ENCODE data around the gene EXOSC9.

The EXOSC9 gene

DNA sequence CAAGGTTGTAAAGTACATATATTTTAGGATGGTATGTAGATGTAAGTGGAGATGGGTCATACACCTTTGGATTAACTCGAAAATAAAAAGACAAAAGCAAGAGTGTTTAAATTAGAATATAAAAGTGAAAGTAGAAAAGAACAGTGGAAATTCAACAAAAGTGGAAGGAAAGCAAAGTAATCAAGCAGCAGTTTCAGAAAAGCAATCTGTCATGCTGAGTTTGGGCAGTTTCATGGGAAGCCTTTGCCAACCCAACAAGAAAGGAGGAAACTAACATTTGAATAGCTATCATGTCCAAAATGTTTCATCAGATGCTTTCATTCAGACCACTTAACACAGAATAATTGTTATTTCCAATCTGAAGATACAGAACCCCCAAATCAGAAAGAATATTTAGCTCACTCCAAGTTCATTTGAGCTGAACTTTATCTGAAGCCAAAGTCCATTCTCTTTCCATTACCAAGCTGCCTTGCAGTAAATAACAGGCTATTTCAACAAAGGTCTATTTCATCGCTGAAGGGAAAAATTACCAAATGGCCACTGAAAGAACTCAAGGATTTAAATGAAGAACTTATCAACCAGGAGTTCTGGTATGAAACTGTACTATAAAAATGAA, 1.8 kb upstream of the EXOSC9 start:
- no peak overlapping the region for H3K27ac ChIP-seq
- TF ChIP-seq, protein P1, sequence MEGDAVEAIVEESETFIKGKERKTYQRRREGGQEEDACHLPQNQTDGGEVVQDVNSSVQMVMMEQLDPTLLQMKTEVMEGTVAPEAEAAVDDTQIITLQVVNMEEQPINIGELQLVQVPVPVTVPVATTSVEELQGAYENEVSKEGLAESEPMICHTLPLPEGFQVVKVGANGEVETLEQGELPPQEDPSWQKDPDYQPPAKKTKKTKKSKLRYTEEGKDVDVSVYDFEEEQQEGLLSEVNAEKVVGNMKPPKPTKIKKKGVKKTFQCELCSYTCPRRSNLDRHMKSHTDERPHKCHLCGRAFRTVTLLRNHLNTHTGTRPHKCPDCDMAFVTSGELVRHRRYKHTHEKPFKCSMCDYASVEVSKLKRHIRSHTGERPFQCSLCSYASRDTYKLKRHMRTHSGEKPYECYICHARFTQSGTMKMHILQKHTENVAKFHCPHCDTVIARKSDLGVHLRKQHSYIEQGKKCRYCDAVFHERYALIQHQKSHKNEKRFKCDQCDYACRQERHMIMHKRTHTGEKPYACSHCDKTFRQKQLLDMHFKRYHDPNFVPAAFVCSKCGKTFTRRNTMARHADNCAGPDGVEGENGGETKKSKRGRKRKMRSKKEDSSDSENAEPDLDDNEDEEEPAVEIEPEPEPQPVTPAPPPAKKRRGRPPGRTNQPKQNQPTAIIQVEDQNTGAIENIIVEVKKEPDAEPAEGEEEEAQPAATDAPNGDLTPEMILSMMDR (IDR thresholded peaks at IDR 0.05), result no peak
- TF ChIP-seq ZFX (IDR thresholded peaks at IDR 0.05; ENCODE audit: borderline replicate concordance), result no peak

GRCh38 chr4:121799867-121800501, 1.1 kb upstream of the EXOSC9 start:
- peak overlapping the region; percentile 78; the same call in 1 of the 2 replicates for H3K27ac ChIP-seq
- TF ChIP-seq ZFX (IDR thresholded peaks at IDR 0.05; ENCODE audit: borderline replicate concordance), result no peak
- TF ChIP-seq, protein P1 (IDR thresholded peaks at IDR 0.05), result no peak

DNA sequence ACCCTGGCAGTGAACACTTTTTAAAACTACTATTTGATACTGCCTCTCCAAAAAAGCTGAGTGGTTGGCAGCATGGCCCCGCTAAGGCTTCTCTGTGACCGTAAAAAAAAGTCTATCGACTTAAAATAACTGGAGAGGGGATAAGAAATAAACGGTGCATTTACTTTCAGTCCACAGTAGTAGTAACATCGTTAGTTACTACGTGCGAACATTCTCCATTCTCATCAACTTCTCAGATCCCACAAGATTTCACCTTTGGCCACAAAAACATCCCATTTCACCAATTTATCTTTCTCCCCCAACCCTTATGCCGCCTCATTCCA, 524 bp upstream of the EXOSC9 start:
- TF ChIP-seq, protein P1 (IDR thresholded peaks at IDR 0.05), result no peak
- no peak for TF ChIP-seq ZFX (IDR thresholded peaks at IDR 0.05; ENCODE audit: borderline replicate concordance)

GRCh38 chr4:121801715-121802075, 572 bp downstream of the EXOSC9 start:
- TF ChIP-seq ZFX (IDR thresholded peaks at IDR 0.05; ENCODE audit: borderline replicate concordance), result no peak
- TF ChIP-seq, protein P1 (IDR thresholded peaks at IDR 0.05), result no peak
- peak overlapping the region; percentile 78 for H3K27ac ChIP-seq

More for the DNA sequence above, 524 bp upstream of the EXOSC9 start:
- peak overlapping the region; percentile 78 for H3K27ac ChIP-seq

- TF ChIP-seq ZFX (IDR thresholded peaks at IDR 0.05; ENCODE audit: borderline replicate concordance), result no peak
- TF ChIP-seq, protein P1 (IDR thresholded peaks at IDR 0.05), result no peak
- H3K27ac ChIP-seq, result no peak overlapping the region
Measured at GRCh38 chr4:121806411-121806810, 5.3 kb downstream of the EXOSC9 start.

DNA sequence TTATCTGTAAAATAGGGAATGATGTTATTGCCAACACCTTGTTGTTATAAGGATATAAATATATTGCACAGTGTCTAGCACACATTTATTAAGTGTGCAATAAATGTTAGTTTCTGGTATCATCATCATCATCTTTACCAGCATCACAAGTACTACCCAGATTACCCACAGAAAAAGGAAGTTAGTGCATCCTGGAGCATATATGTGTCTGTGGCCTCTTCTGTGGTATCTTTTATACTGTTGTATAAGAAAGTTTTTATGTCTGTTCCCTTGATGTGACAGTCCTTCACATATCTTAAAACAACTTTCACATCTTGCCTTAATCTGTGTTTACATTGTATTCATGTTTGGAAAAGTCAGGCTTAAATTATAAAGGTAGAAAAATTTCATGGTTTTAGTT, 10.0 kb downstream of the EXOSC9 start:
- no peak overlapping the region for H3K27ac ChIP-seq
- TF ChIP-seq ZFX (IDR thresholded peaks at IDR 0.05; ENCODE audit: borderline replicate concordance), result no peak
- TF ChIP-seq, protein P1 (IDR thresholded peaks at IDR 0.05), result no peak

DNA sequence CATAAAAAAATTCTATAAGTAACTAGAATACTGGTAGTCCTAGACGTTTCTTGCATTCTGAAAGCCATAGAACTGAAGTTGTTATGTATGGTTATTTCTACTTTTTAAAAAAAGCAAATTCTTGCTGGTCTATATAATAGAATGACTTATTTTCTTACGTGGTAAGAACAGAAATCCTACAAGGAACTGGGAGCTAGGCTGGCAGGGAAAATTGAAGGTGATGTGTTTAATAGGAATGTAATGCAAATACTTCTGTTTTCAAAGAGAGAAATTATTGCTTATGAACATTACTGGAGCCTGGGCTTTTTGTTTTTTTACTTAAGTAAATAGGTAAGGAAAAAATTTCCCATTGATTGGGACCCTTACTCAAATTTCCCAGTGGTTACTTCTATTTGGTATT, 13.6 kb downstream of the EXOSC9 start:
- no peak for TF ChIP-seq ZFX (IDR thresholded peaks at IDR 0.05; ENCODE audit: borderline replicate concordance)
- TF ChIP-seq, protein P1 (IDR thresholded peaks at IDR 0.05), result no peak

More for the DNA sequence above, 13.6 kb downstream of the EXOSC9 start:
- no peak overlapping the region for H3K27ac ChIP-seq

Data from 22Rv1 (cell line).